HepG2 (cell line): ENCODE measurements around the gene VRK1. TPM values are rescaled to one million over a fixed set of nuclear protein-coding genes. Genes with fewer than 3 reads are reported as not detected.

Experiments used
- ATAC-seq: fragments of 200-7000 bp; cut with Tn5 transposase; 3 replicates; pipeline ENCODE4 v1.9.1; 2020; ENCODE audit warnings: mild to moderate bottlenecking, moderate library complexity
- BruUV-seq: library from RNA; stranded (reverse); fragments of 400-500 nt; replicated peaks from 2 replicates; lab custom pipeline; 2021; lab: Mats Ljungman, UMichigan
- CTCF ChIA-PET: fragments of 300-600 bp; formaldehyde crosslinking; extraction: SDS; loops from one replicate; lab custom pipeline; 2021; ENCODE audit warnings: low total read pairs, inconsistent platforms, low intra/inter-chr PET ratio; lab: Yijun Ruan, JAX
- POLR2A ChIA-PET: fragments of 350-600 bp; sonication (Branson Sonifier 250); formaldehyde crosslinking; loops from one replicate; lab custom pipeline; 2020; ENCODE audit warnings: antibody characterized with exemption, inconsistent platforms; lab: Yijun Ruan, JAX
- DNase-seq: peaks from one replicate; pipeline ENCODE4 v3.0.0-alpha.2; 2015; ENCODE audit warnings: low spot score
- FAIRE-seq: peaks from 3 replicates; lab custom pipeline; 2011; peaks lifted over from hg19 to GRCh38; lab: Jason Lieb, UNC
- H2AFZ ChIP-seq: one replicate; pipeline ENCODE4 v1.6.1; 2011; ENCODE audit warnings: low read length, inconsistent platforms
- H3K27ac ChIP-seq: fragments of 300-600 bp; 3 replicates; pipeline ENCODE4 v1.8.0; 2011; ENCODE audit warnings: mixed run types, mild to moderate bottlenecking, mixed read lengths, low read length, inconsistent platforms; ENCODE audit not compliant: insufficient read depth; ENCODE audit errors: extremely low read length
- H3K27me3 ChIP-seq, 2 experiments: fragments of 200-600 bp in 1 of 2; 2 replicates in 1 of 2; 3 replicates in 1 of 2; pipeline versions ENCODE4 v1.6.0 to v1.8.0; 2011; ENCODE audit warnings: low read length in 2 of 2, mild to moderate bottlenecking in 2 of 2, moderate library complexity in 2 of 2, inconsistent platforms in 1 of 2; ENCODE audit not compliant: insufficient read depth in 2 of 2, control insufficient read depth in 1 of 2
- H3K36me3 ChIP-seq, 2 experiments: fragments of 200-600 bp in 1 of 2; replicated peaks in 1 of 2; 2 replicates in 1 of 2; 3 replicates in 1 of 2; pipeline versions ENCODE4 v1.5.1 to v1.8.0; 2011; ENCODE audit warnings: low read length in 2 of 2, inconsistent platforms in 1 of 2; ENCODE audit not compliant: insufficient read depth in 2 of 2, control insufficient read depth in 1 of 2
- H3K4me1 ChIP-seq: 2 replicates; pipeline ENCODE4 v1.5.1; 2012; ENCODE audit warnings: low read length, inconsistent platforms; ENCODE audit not compliant: insufficient read depth
- H3K4me2 ChIP-seq: 2 replicates; pipeline ENCODE4 v1.6.0; 2011; ENCODE audit warnings: low read depth, low read length, inconsistent platforms
- H3K4me3 ChIP-seq, 3 experiments: fragments of 200-600 bp in 1 of 3; sonication (generic), shearing (Covaris generic) in 1 of 3; replicated peaks in 1 of 3; 2 replicates each; pipeline ENCODE4 v1.5.1; 2011 to 2016; ENCODE audit warnings: low read length in 3 of 3, inconsistent platforms in 2 of 3, low read depth in 2 of 3, mild to moderate bottlenecking in 2 of 3, control low read depth in 1 of 3, mixed read lengths in 1 of 3; ENCODE audit not compliant: insufficient read depth in 1 of 3
- H3K79me2 ChIP-seq: one replicate; pipeline ENCODE4 v1.6.1; 2011; ENCODE audit warnings: low read length, inconsistent platforms; ENCODE audit not compliant: insufficient read depth
- H3K9ac ChIP-seq: 2 replicates; pipeline ENCODE4 v1.6.0; 2011; ENCODE audit warnings: mild to moderate bottlenecking, low read depth, low read length, inconsistent platforms; ENCODE audit not compliant: insufficient read depth
- H3K9me3 ChIP-seq: 2 replicates; pipeline ENCODE4 v1.5.1; 2012; ENCODE audit warnings: mild to moderate bottlenecking, low read length
- H4K20me1 ChIP-seq: 2 replicates; pipeline ENCODE4 v1.6.0; 2011; ENCODE audit warnings: inconsistent platforms, mild to moderate bottlenecking, low read length, moderate library complexity; ENCODE audit not compliant: insufficient read depth
- IKZF1 ChIP-seq: fragments of 450-650 bp; IDR thresholded peaks from 2 replicates; pipeline ENCODE4 v1.7.1; 2016
- ZNF567 ChIP-seq: sonication (generic); formaldehyde crosslinking; IDR thresholded peaks from 2 replicates; pipeline ENCODE4 v1.8.1; 2023; ENCODE audit warnings: mild to moderate bottlenecking, missing genetic modification reagents, borderline replicate concordance
- ZNF777 ChIP-seq: sonication (generic); formaldehyde crosslinking; IDR thresholded peaks from 2 replicates; pipeline ENCODE4 v1.4.0; 2020; ENCODE audit warnings: missing genetic modification reagents
- ZZZ3 ChIP-seq: sonication (generic); formaldehyde crosslinking; IDR thresholded peaks from 2 replicates; pipeline ENCODE4 v1.4.0; 2020; ENCODE audit warnings: missing genetic modification reagents, mild to moderate bottlenecking, borderline replicate concordance
- WGBS: methylation state at CpG from one replicate; pipeline ENCODE4 v1.1.6; 2017; ENCODE audit warnings: low lambda C conversion rate; 5-methylcytosine and 5-hydroxymethylcytosine counted together
- in situ Hi-C: cut with HindIII; loops from 2 replicates; pipeline ENCODE4 v1.10.0; 2017; ENCODE audit warnings: low pct_unique_long_range_greater_than_20kb; ENCODE audit not compliant: extremely low pct_ligation_motif_present
- intact Hi-C: fragments of 100-400 bp; cut with micrococcal nuclease; formaldehyde crosslinking; loops from one replicate; pipeline ENCODE4 v1.10.0; 2022; ENCODE audit not compliant: unreplicated experiment
- polyA plus RNA-seq, 8 experiments: library from polyadenylated mRNA; depleted of rRNA in 3 of 8; stranded (reverse) in 7 of 8; unstranded in 1 of 8; fragments of >200 nt; fragmentation: Illumina TruSeq in 4 of 8; extraction: Trizol in 4 of 8; gene quantifications; 2 replicates each; pipeline versions ENCODE4 v1.2.1 to v1.2.3, GENCODE V29; 2011 to 2016; ENCODE audit warnings: low read depth in 4 of 8, missing spikeins in 1 of 8, mixed read lengths in 1 of 8; ENCODE audit not compliant: insufficient read depth in 1 of 8
- total RNA-seq, 5 experiments: library from RNA; depleted of rRNA; stranded (reverse); fragments of >200 nt; fragmentation: Illumina TruSeq; extraction: Trizol; gene quantifications; 2 replicates each; pipeline ENCODE4 v1.2.3, GENCODE V29; 2016; ENCODE audit warnings: low read depth in 1 of 5
- TF ChIP-seq, protein P1 (sequence below): sonication (generic); formaldehyde crosslinking; IDR thresholded peaks from 2 replicates; pipeline ENCODE4 v1.8.1; 2023; ENCODE audit warnings: missing genetic modification reagents, mild to moderate bottlenecking, borderline replicate concordance
- TF ChIP-seq, protein P2 (sequence below): IDR thresholded peaks from 2 replicates; pipeline ENCODE4 v1.6.1; 2016; ENCODE audit warnings: low read depth, missing genetic modification reagents, missing compliant biosample characterization

The VRK1 gene
- total and polyA plus RNA-seq, 2 of the 13 experiments (the other 11 are each of a cell fraction or from before 2014, with no cell fraction given): 7.9 to 51.3 TPM

DNA sequence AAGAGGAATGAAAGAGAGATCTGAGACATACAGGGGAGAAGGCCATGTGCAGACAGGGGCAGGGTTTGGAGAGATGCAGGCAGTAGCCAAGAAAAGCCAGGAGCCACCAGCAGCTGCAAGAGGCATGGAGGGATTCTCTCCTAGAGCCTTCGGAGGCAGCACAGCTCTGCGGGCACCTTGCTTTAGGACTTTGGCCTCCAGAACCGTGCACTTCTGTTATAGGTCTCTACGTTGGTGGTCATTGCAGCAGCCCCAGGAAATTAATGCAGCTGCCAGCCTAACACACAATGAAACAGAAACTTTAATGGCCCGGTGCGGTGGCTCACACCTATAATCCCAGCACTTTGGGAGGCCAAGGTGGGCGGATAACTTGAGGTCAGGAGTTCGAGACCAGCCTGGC, 14.7 kb upstream of the VRK1 start:
- FAIRE-seq (no peak), ATAC-seq (peak; percentile 37; the same call in 1 of the 3 replicates), DNase-seq (no peak)
- no peak overlapping the region for H3K4me3 ChIP-seq
- intact Hi-C loops (no loop called here), in situ Hi-C loops (no loop called here)
- H3K4me2 ChIP-seq: no peak overlapping the region
- TF ChIP-seq ZNF777 (CRISPR knock-in tag) (no peak), ZZZ3 (CRISPR knock-in tag) (no peak), IKZF1 (no peak), ZNF567 (CRISPR knock-in tag) (no peak)
- TF ChIP-seq, protein P1, sequence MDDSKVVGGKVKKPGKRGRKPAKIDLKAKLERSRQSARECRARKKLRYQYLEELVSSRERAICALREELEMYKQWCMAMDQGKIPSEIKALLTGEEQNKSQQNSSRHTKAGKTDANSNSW (CRISPR knock-in tag): no peak
- TF ChIP-seq, protein P2, sequence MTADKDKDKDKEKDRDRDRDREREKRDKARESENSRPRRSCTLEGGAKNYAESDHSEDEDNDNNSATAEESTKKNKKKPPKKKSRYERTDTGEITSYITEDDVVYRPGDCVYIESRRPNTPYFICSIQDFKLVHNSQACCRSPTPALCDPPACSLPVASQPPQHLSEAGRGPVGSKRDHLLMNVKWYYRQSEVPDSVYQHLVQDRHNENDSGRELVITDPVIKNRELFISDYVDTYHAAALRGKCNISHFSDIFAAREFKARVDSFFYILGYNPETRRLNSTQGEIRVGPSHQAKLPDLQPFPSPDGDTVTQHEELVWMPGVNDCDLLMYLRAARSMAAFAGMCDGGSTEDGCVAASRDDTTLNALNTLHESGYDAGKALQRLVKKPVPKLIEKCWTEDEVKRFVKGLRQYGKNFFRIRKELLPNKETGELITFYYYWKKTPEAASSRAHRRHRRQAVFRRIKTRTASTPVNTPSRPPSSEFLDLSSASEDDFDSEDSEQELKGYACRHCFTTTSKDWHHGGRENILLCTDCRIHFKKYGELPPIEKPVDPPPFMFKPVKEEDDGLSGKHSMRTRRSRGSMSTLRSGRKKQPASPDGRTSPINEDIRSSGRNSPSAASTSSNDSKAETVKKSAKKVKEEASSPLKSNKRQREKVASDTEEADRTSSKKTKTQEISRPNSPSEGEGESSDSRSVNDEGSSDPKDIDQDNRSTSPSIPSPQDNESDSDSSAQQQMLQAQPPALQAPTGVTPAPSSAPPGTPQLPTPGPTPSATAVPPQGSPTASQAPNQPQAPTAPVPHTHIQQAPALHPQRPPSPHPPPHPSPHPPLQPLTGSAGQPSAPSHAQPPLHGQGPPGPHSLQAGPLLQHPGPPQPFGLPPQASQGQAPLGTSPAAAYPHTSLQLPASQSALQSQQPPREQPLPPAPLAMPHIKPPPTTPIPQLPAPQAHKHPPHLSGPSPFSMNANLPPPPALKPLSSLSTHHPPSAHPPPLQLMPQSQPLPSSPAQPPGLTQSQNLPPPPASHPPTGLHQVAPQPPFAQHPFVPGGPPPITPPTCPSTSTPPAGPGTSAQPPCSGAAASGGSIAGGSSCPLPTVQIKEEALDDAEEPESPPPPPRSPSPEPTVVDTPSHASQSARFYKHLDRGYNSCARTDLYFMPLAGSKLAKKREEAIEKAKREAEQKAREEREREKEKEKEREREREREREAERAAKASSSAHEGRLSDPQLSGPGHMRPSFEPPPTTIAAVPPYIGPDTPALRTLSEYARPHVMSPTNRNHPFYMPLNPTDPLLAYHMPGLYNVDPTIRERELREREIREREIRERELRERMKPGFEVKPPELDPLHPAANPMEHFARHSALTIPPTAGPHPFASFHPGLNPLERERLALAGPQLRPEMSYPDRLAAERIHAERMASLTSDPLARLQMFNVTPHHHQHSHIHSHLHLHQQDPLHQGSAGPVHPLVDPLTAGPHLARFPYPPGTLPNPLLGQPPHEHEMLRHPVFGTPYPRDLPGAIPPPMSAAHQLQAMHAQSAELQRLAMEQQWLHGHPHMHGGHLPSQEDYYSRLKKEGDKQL (CRISPR knock-in tag): no peak
- H3K9ac ChIP-seq: no peak overlapping the region
- no peaks in the 10 kb centered on the region for H3K79me2 ChIP-seq
- no peak overlapping the region for H3K27ac ChIP-seq
- H3K9me3 ChIP-seq: no peaks in the 10 kb centered on the region
- ChIA-PET CTCF (no interaction called here), POLR2A (no interaction called here)
- no peaks in the 10 kb centered on the region for H3K4me1 ChIP-seq
- 40% methylated on average over 5 of the region's 8 CpGs for WGBS
- H3K27me3 ChIP-seq: peaks cover 0 to 12% of the 10 kb centered on the region in 2 experiments; a peak in 2 of 5 replicates
- no TSS peak for BruUV-seq
- no peaks in the 10 kb centered on the region for H4K20me1 ChIP-seq
- no peak overlapping the region for H2AFZ ChIP-seq
- no peaks in the 10 kb centered on the region for H3K36me3 ChIP-seq
